T-helper 2 cell (primary cell): Measurements from ENCODE around the gene FREM3.

Source experiments
- DNase-seq, 5 experiments: peaks; one replicate each; pipeline versions ENCODE4 v3.0.0 to v3.0.0-alpha.2; 2012 to 2022

The FREM3 gene

DNA sequence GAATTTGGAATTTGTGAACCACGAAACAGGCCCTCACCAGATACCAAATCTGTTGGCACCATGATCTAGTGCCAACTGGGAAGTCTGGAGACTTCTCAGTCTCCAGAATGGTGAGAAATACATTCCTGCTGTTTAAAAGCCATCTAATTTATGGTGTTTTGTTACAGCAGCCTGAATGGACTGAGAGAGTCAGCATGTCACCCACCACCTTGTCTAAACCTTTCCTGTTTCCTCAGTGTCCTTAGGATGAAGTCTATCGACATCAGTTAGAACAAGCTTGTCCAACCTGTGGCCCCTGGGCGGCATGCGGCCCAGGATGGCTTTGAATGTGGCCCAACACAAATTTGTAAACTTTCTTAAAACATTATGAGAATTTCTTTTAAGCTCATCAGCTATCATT, 42.1 kb downstream of the FREM3 start:
- DNase-seq, result no peak

DNA sequence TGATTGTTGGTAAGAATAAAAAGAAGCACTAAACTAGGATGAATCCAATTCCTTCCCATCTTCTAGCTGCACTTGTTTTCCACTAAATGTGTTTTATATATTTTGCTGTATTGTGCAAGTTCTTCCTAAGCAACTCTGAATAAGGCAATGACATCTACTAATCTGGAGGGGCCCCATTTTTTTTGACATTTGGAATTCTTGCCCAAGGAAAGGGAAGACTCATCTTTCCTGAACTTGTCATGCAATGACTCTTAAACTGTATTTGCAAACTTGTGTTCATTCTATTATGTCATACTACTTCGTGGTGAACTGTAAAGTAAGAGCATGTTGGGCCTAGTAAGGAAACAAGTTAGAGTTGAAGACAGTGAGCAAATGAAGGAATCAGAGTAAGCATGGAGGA, 45.9 kb downstream of the FREM3 start:
- DNase-seq, result no peak

DNA sequence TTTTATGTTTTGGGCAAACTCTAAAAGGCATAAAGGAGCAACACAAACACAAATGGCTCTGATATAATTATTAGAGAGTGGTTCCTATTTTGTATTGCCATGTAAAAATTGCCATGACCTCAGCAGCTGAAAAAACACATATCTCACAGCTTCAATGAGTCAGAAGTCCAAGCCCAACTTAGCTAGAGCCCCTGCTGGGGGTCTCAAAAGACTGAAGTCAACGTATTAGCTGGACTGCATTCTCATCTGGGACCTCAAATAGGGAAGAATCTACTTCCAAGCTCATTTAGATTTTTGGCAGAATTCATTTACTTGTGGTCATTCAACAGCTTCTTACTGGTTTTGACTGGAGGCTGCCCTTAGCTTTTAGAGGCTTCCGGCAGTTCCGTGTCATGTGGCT, 47.4 kb downstream of the FREM3 start:
- DNase-seq, result no peak

DNA sequence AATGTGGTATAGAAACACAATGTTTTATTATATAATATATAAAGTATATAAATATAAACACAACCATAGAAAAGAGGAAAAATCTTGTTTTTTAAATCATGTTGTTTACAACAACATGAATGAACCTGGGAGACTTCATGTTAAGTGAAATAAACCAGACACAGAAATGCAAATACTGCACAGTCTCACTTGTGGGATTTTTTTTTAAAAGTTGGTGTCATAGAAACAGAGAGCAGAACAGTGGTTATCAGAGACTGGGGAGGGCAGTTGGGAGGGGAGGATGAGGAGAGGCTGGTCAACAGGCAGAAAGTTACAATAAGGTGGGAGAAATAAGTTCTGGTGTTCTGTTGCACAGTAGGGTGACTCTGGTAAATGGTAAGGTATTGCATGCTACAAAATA, 57.1 kb downstream of the FREM3 start:
- DNase-seq, result no peak

DNA sequence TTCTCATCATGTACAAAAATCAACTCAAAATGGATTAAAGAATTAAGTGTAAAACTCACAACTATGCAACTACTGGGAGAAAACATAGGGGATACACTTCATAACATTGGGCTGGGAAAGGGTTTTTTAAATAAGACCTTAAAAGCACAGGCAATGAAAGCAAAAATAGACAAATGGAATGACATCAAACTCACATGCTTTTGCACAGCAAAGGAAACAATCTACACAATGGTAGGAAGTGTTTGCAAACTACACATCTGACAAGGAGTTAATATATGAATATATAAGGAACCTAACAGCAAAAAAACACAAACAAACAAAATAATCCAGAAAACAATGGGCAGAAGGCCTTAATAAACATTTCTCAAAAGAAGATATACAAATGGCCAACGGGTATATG, 57.9 kb downstream of the FREM3 start:
- no peak for DNase-seq

DNA sequence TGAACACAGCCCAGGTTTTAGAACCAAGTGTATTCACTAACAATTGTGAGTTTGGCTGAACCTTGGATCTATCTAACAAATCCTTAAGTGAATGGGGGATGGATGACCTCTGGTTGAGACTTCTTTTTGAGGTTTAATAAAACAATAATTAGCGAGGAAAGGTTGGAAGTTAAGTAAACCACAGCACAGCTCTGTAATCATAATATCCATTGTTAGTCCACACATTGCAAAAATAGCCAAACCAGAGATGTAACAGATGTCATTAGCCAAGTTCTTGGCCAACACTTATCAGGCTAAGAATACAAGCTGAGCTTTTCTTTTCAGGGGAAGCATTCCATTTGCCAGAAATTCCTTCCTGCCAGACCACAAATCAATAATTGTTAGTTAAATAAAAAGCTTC, 59.1 kb downstream of the FREM3 start:
- DNase-seq, result no peak

DNA sequence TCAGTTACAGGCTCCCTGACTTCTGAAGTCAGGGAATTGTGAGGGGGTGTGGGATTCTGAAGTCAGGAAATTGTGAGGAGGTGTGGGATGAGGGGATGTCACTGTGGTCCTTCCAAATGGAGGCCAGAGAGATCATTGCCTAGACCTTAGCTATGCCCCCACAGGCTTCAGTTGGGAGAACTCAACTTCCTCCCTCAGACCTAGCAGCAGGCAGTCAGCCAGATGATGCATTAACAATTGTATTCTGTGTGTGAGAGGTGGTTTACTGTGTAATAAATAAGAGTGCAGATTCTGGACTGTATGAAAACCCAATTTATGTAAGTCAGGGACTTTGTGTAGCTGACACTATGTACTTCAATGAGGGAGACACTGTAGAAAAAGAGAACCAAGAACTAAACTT, 65.7 kb downstream of the FREM3 start:
- DNase-seq, result no peak

DNA sequence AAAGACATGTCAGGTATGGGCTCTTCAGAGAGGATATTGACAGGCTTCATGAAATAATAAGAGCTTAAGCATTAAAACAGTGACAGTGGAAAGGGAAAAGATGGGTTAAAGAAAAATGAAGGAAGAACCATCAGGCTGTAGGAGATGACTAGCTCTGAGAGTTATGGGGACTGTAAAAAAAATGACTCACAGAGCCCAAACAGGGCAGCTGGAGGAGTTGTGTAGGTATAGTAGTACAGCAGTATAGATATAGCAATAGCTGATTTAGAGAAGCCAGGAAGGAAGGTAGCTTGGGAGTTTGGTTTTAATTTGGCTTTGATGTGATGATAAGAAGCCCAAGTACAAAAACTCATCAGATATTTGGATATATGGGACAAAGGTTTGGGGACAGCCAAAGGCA, 66.6 kb downstream of the FREM3 start:
- no peak for DNase-seq

DNA sequence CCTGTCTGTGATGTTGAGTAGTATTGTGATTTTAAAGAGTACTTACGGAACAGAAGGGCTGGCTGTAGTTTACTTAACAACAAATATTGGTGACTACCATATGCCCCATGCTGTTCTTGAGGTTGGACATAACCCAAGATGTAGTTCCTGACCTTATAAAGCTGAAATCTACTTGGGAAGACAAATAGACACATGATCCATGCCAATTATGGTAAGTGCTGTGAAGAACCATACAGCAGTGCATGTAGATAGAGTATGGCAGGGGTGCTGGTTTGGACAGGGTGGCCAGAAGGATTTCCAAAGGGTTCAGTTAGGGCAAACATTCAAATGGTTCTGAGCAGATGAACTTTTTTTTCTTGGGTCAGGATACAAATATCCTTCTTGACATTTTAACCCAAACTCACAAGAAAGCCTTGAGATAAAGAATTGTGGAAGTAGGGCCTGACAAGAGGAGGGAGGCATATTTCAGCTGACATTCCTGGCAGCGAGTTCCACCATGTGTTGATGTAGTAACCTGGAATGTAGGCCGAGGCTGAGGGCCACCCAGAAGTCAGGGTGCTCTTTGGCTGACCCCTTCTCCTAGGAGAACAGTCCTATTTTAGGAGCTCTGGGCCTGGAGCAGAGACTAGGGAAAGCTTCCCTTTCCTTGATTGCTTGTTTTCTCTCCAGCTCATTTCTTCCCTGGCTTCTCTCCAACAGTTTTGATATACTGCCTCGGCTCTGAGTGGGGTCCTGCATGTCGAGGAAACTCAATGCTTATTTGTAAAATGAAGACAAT, 74.2 kb downstream of the FREM3 start:
- DNase-seq, result no peak

DNA sequence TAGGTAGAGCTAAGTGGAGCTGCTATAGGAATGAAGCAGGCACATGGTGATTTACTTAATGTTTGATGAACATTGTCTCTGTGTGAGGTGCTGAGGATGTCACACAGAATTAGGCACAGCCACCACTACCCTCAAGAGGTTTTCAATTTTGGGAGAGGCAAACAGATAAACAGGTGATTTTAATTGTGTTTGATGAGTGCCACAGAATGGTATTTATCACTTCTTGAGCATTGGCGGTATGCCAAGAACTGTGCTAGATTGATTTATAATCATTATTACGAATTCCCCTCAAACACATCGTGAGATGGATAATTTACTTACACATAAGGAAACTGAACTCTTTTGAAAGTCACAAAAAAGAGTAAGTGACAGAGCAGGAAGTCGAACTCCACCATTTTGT, 74.8 kb downstream of the FREM3 start:
- DNase-seq, result no peak

DNA sequence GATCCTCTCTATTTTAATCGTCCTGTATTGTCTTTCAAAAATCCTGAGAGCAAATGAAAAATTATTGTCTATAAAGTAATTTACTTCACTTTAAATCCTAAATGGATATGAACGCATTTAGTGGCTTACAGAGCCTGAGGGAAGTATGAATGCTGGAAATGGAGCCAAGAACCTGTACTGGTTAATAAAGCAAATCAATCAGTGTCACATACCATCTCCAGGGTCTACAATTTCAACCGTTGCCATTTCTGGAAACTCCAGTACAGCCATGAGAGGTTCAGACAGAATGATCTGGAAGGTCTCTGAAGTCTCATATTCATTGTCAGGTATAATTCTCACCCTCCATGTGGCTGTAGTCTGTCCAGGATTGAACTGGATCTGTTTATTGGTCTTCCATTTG, 76.6 kb downstream of the FREM3 start:
- DNase-seq, result no peak

DNA sequence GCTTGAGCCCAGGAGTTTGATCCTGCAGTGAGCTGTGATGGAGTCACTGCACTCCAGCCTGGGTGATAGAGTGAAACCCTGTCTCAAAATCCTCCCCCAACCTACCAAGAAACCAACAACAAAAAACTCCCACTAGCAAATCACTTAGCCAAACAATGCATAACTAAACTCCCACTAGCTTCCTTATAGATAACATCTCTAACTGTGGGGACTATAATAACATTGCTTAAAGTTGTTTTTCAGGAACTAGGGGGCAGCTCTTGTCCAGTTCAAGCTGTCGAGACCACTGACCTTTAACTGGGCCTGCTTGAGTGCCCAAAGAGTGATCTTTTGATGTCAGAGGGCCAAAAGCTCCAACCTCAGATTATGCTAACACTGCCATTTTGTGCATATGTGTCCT, 81.7 kb downstream of the FREM3 start:
- no peak for DNase-seq

DNA sequence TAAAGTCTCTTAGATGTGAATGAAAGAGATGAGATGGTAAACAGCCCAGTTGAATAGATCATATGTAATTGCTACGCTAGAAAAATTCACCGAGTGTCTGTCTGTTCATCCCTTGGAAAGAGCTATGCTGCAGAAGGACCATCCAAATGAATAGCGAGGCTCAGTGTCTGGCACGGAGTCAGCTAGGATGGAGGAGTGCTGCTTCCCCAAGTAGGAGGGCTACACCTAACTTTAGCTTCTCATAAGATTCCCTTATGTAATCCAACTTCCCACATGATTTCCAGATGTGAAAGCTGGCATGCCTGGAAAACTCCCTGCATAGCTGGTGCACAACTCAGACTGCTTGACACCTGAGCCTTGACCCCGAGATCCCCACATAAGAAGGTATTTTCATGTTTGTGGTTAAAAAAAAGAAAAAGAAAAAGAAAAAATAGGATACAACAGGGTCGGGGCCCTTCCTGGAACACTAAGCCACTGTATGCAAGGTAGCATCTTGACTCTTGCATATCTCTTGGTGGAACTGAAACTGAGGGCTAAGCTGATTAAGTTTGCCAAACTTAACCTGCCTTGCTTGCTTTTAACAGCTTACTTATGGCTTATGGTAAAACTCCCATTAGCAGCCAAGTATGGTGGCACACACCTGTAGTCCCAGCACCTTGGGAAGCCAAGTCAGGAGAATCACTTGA, 82.3 kb downstream of the FREM3 start:
- DNase-seq, result peak in 1 of 5 experiments; percentile 7

DNA sequence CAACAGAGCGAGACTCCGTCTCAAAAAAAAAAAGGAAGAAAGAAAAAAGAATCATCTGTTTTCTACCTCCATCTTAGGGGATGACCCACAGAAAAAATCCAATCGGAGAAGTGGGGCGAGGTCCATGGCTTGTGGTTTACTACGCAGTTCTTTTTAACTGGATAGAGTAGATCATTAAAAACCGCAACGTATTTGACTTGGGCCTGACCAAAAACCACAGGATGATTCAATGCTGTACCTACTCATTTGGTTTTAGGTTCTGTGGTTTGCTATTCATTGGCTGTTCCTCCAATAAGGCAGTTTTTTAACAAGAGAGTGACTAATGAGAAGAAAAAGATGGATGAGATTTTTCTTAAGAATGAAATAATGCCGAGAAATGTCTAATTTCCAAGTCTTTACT, 83.7 kb downstream of the FREM3 start:
- peak in 1 of 5 experiments; percentile 87 for DNase-seq

DNA sequence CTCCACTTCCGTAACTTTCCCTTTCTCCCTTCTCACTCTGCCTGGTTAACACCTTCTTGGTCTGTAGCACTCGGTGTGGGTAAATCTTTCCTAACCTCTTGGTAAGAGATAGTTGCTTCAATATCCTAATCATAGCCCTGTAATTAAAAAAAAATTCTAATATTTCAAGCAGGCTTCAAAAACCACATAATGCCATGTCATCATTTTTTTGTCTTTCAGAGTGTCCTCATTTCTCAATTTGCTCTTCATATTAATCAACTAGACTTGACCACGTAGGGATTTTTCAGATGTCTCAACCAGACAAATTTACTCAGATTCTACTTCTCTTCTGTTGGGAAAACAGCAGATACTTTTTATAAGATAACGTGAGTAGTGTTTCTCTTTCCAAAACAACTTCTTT, 91.0 kb downstream of the FREM3 start:
- DNase-seq, result no peak

DNA sequence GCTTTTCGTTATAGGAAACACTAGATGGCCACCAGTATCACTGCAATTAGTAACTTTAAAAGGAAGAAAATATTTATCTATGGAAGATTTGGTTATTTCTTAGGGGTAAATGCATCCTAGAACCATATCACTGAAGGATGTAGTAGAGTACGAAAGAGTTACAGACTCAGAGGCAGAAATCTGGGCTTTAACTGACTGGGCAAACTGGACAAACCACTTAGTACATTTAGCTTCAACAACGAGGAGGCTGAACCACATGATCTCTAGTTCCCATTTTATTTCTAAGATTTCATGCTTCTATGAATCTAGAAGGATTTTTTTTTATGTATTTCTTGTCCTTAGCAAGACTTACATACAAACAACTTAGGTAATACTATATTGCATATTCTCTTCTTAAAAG, 94.0 kb downstream of the FREM3 start:
- no peak for DNase-seq

DNA sequence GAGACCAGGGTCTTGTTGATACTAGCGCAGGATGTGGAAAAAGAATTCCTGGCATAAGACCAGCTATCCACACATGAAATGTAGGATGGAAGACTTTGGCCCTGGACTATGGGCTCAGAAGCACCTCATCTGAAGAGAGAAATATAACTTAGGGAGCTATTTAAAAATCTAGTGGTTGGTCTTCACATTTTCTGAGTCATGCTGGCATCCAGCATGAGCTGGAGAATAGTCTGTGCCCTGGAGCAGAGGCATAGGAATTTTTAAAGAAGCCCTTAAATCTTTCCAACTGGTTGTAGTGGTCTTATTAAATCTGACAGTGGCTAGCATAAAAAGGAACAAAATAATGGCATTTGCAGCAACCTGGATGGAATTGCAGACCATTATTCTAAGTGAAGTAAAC, 100.6 kb downstream of the FREM3 start:
- DNase-seq, result no peak

DNA sequence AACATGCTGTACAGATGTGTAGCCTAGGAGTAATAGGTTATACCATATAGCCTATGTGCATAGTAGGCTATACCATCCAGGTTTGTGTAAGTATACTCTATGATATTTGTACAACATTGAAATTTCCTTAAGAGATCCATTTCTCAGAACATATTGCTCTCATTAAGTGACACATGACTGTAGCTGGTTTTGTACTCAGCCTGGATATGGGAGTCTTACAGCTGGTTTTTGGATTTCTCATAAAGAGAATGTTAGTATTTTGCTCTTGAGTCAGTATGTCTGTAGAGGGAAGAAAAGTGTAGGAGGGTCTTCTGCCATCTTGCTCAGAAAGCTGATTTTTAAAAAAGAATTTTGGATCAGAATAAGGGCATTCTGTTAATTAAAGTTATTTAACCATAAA, 101.7 kb downstream of the FREM3 start:
- no peak for DNase-seq

DNA sequence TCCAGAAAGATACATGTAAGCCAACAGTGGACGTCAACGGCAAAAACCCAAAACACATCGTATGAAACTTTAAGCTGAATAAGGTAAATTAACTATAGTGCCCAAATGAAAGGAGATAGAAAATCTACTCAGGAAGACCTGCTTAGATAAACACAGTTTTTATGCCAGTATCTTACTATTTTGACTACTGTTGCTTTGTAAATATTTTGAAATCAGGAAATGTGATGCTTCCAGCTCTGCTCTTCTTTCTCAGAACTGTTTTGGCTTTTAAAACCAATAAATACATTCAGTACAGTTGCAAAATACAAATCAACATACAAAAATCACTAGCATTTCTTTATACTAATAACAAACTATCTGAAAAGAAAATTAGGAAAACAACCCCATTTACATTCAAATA, 103.2 kb downstream of the FREM3 start:
- DNase-seq, result no peak

DNA sequence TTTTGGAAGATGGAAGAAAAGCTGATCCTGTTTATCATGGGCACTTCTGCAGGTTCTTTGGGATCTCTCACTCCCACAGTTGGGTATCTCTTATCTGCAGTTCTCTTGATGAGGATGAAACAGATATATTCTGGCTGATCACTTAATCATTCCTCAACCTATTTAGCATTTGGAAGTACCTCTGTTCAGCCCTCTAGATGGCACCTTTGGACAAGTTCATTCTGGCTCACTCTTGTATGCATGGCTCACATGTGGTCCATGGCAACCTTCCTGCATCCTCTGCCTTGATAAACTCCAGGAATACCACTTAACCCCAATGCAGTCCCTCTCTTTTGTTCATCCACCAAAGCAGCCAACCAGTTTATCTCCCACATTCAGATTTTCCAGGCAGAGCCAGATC, 112.8 kb downstream of the FREM3 start:
- no peak for DNase-seq

DNA sequence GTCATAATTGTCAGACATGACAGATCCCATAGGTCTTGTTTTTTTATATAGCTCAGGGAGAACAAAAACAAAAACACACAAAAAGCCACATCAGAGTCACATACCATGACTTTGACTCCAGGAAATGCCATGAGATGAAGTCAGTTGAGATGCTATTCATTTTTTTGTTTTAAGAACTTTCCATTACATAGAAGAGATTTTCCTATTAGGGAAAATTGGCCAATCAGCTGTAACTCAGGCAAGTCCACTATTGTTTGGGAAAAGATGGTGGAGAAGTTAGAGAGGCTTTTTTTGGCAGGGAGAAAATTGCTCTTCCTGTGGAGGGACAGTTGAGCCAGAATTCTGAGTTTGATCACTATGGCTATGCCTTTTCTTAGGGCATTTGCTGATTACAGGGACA, 114.4 kb downstream of the FREM3 start:
- no peak for DNase-seq

DNA sequence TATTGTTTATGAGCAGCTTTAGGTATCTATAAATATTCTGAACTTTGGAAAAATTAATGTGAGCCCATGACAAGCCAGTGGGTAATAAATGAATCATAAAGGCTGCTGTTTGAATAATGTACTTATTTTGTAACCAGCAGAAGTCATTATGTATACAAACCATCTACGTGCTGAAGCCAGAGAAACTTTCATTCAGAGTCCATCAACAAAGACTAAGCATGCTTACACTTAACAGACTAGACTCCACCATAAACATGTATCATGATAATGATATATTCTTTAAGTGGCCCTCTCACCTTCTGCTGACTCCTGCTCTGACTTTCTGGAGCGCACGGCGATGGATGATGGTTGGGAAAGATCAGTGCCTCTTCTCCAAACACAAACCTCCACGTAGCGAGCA, 114.9 kb downstream of the FREM3 start:
- no peak for DNase-seq

DNA sequence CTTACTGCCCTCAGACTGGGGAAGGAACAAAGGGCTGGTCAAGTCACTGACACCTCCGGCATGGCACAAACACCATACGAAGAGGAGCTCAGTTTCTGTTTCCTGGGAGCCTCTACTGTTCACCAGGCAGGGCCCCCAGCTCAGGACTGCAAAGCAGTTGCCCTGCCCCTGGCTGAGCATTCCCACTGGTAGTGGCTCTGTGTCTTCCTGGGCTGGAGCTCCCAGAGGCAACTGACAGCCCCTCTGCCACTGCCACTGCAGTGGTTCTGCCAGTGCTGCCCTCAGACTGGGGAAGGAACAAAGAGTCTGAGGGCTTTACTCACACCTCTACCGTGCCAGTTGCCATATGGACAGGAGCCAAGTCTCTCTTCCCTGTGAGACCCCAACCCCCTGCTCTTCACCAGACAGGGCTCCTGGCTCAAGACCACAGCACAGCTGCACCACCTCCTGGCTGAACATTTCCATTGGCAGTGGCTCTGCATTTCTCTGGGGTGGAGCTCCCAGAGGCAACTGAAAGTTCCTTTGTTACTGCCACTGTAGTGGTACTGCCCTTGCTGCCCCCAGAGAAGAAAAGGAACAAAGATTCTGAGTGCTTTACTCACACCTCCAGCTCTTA, 119.0 kb downstream of the FREM3 start:
- no peak for DNase-seq

DNA sequence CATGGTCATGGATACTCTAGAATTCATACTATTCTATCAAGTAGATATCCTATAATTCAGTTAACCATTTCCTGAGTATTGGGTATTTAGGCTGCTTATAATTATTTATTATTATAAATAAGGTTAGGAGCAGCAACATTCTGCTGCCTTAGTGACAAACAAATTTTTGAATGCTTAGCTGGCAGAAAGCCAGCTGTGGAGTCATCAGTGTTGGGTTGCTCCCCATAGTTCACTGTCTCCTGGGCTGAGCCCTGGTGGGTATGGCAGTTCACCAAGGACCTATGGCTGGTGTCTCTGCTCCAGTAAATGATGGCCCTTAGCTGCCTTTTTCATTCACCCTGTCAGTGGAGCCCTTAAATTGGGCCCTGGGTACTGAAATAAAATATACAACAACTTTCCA, 125.1 kb downstream of the FREM3 start:
- DNase-seq, result no peak
